ENCODE measurements around the gene FMN1. TPM values are rescaled to one million over a fixed set of nuclear protein-coding genes. Genes with fewer than 3 reads are reported as not detected.

The FMN1 gene
- total RNA-seq (ENCODE audit: low replicate concordance) = 0.08 and 7.5 TPM in 2 replicates

GRCh38 chr15:33194704-33195670 lies at the start of gene FMN1:
FMN1 (minus strand) TSS chr15:33194714; CDS start chr15:33154914, 39,800 bp downstream.

GRCh38 chr15:32717426-32718226 lies 476.9 kb downstream of the FMN1 start, which contains the start of gene GREM1:
GREM1 (plus strand) TSS chr15:32718004; CDS start chr15:32730691, 12,687 bp downstream.

Other genes starting within 250 kb of the FMN1 start
- under 0.01 and 0.15 TPM in 2 replicates for gene RYR3, start 116.3 kb upstream of the FMN1 start, total RNA-seq (ENCODE audit: low replicate concordance)